Mucosa of stomach (tissue), 1 donor: ENCODE data around the gene HEATR1.
"Not testable (repeated sequence)": the region's sequence is repeated elsewhere in the genome, so short reads cannot be mapped to it uniquely, and the experiment has no call there.

Source experiments
- H3K27me3 ChIP-seq: one replicate; pipeline ENCODE4 v1.7.0; 2013; ENCODE audit warnings: mild to moderate bottlenecking, low read length; ENCODE audit not compliant: control insufficient read depth, insufficient read depth
- H3K36me3 ChIP-seq: one replicate; pipeline ENCODE4 v1.7.0; 2013; ENCODE audit warnings: low read length; ENCODE audit not compliant: control insufficient read depth, insufficient read depth
- H3K4me1 ChIP-seq: one replicate; pipeline ENCODE4 v1.7.0; 2013; ENCODE audit warnings: mild to moderate bottlenecking, low read length; ENCODE audit not compliant: control insufficient read depth, insufficient read depth
- H3K4me3 ChIP-seq: one replicate; pipeline ENCODE4 v1.7.0; 2013; ENCODE audit warnings: low read length
- H3K9ac ChIP-seq: one replicate; pipeline ENCODE4 v1.7.0; 2013; ENCODE audit warnings: mild to moderate bottlenecking, low read length, moderate library complexity
- H3K9me3 ChIP-seq: one replicate; pipeline ENCODE4 v1.7.0; 2013; ENCODE audit warnings: mild to moderate bottlenecking, low read length, moderate library complexity; ENCODE audit not compliant: control insufficient read depth
- donor health status: Pancreatic carcinoma.

HEATR1 gene

DNA sequence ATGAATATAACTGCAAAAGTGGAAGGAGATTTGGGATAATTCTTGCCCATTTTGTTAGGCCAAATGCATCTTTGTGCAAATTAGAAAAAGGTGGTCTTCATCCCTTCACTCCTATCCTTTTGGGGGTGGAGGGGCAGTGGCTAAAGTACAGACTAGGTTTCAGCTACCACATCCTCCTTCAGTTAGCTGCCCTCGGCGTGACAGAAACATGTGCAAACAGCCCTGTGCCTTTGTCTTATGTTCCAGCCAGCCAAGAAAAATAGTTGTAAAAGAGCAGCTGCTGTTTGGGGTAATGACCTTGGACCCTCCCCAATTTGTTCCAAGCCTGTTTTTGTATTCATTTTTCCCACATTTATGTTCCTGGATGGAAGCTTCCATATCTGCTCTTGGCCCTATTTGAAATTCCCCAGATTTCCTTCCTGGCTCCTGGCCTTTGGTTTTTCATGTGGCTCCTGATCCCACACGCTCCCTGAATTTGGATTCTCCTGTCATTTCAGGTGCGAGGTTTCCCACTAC lies 88.8 kb downstream of the HEATR1 start:
- no peak overlapping the region for H3K4me3 ChIP-seq
- H3K27me3 ChIP-seq, result no peaks in the 10 kb centered on the region
- peaks cover 21% of the 10 kb centered on the region for H3K4me1 ChIP-seq
- no peaks in the 10 kb centered on the region for H3K36me3 ChIP-seq
- H3K9me3 ChIP-seq, result no peaks in the 10 kb centered on the region
- no peak overlapping the region for H3K9ac ChIP-seq

DNA sequence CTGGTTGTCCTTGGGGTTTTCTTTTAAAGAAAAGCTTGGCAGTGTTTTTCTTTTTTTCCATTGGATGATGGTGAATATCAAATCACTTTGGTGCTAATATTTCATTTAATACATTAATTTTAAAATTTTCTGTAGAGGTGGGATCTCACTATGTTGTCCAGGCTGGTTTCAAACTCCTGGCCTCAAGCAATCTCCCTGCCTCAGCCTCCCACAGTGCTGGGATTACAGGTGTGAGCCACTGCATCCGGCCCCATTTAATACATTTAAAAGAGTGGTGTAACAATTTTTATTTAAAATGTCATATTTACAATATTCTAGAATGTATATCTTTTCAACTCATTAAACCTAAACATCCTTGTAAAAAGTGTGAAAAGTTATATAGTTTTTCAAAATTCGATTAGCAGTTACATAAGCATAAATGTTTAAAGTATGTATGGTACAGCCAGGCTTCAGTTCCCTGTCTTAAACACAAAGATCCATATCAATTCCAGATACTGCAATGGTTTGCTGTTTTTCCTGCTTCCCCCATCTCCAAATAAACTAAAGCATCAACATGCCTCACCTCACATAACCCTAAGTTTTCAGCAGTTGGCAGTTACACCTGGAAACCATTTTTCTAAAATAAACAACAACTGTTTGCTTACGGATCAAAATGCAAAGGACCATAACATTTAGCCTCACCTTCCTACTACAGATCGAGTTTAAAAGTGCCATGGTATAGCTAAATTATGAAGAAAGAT lies 89.4 kb downstream of the HEATR1 start:
- H3K9me3 ChIP-seq, result no peaks in the 10 kb centered on the region
- H3K4me1 ChIP-seq, result peaks cover 27% of the 10 kb centered on the region
- no peak overlapping the region for H3K9ac ChIP-seq
- H3K27me3 ChIP-seq, result no peaks in the 10 kb centered on the region
- no peaks in the 10 kb centered on the region for H3K36me3 ChIP-seq
- H3K4me3 ChIP-seq, result no peak overlapping the region

DNA sequence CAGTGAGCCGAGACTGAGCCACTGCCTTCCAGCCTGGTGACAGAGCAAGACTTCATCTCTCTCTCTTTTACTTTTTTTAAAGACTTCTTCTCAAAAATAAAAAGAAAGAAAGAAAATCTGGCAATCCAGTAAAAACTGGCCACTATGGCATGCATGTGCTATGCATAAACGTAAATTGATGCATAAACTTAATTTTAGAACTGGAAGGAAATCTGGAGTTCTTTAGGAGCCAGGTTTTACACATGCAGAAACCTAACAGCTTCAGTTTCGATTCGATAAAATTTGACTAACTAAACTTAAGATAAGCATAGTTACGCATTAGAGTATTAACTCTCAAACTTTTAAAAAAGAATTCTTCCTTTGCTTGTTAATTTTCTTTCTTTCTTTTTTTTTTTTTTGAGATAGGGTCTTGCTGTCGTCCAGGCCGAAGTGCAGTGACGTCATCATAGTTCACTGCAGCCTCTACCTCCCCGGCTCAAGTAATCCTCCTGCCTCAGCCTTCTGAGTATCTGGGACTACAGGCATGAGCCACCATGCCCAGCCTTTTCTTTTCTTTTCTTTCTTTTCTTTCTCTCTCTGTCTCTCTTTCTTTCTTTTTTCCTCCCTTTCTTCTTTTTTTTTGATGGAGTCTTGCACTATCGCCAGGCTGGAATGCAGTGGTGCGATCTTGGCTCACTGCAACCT lies 92.4 kb downstream of the HEATR1 start:
- no peak overlapping the region for H3K9ac ChIP-seq

DNA sequence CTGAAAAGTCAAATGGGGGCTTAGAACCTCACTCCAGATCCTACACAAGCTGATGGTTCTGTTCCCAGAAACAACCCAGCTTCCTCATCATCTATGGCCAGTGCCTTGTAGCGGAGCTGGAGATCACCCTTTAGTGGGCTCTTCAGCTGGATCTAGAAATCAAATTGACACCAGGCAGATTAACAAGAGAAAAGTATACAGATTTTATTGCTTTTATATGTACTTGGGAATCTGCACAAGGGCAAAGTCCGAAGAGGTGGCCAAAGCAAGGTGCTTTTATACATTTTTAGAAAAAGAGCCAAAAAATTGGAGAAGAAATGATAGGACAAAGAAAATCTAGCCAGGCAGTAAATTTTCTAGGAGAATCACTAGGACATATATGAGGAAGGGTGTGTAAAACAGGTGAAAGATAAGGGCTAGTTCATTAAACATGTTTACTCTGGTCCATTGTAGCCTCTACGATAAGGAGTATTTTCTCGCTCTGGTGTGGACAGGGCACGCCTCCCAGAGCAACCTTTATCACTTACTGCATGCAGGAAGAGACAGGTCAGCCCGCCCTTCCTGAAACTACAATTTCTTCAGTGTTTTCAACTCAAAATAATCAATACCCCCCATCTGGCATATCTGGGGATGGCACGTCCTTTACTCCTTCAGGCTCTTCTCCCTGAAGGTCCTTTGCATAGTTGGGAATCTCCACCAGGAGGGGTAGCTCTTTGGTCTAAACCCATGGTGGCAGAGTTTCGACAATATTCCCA lies 94.5 kb downstream of the HEATR1 start:
- H3K4me3 ChIP-seq, result no peak overlapping the region
- H3K4me1 ChIP-seq, result peaks cover 19% of the 10 kb centered on the region
- no peak overlapping the region for H3K9ac ChIP-seq
- H3K27me3 ChIP-seq, result no peaks in the 10 kb centered on the region
- no peaks in the 10 kb centered on the region for H3K36me3 ChIP-seq
- no peaks in the 10 kb centered on the region for H3K9me3 ChIP-seq

More for the DNA sequence above, 92.4 kb downstream of the HEATR1 start:
- Histone ChIP-seq H3K4me3 (no peak overlapping the region), H3K9me3 (no peaks in the 10 kb centered on the region), H3K36me3 (no peaks in the 10 kb centered on the region), H3K27me3 (no peaks in the 10 kb centered on the region), H3K4me1 (peaks cover 30% of the 10 kb centered on the region)

DNA sequence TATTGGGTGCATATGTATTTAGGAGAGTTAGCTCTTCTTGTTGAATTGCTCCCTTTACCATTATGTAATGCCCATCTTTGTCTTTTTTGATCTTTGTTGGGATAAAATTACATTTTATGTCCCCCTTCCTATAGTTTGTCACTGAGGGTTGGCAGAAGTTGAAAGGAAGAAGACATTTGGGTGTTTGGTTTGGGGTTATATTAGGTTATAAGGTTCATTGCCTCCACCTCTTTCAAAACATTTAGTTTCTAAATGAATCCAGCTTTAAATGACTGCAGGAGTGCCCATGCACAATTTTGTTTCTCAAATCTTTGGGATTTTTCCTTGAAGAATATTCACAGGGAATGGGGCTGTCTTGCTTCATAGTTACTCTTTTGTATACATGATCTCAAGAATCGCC lies 95.1 kb downstream of the HEATR1 start:
- no peak overlapping the region for H3K4me3 ChIP-seq
- H3K4me1 ChIP-seq, result peaks cover 19% of the 10 kb centered on the region
- no peaks in the 10 kb centered on the region for H3K9me3 ChIP-seq
- H3K27me3 ChIP-seq, result no peaks in the 10 kb centered on the region
- H3K36me3 ChIP-seq, result no peaks in the 10 kb centered on the region
- no peak overlapping the region for H3K9ac ChIP-seq

DNA sequence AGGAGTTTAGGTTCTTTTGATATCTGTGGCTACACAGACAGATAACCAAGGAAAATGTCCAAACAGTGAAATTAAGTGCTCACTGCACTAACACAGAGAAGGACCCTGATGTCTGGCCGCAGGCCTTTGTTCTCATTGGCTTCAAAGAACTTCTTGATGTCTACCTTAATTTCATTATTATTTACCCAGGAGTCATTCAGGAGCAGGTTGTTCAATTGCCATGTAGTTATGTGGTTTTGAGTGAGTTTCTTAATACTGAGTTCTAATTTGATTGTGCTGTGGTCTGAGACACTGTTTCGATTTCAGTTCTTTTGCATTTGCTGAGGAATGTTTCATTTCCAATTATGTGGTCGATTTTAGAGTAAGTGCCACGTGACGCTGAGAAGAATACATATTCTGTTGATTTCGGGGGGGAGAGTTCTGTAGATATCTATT lies 95.7 kb downstream of the HEATR1 start:
- Histone ChIP-seq H3K4me1 (peaks cover 19% of the 10 kb centered on the region), H3K4me3 (no peak overlapping the region), H3K27me3 (no peaks in the 10 kb centered on the region), H3K9me3 (no peaks in the 10 kb centered on the region), H3K9ac (no peak overlapping the region), H3K36me3 (no peaks in the 10 kb centered on the region)

DNA sequence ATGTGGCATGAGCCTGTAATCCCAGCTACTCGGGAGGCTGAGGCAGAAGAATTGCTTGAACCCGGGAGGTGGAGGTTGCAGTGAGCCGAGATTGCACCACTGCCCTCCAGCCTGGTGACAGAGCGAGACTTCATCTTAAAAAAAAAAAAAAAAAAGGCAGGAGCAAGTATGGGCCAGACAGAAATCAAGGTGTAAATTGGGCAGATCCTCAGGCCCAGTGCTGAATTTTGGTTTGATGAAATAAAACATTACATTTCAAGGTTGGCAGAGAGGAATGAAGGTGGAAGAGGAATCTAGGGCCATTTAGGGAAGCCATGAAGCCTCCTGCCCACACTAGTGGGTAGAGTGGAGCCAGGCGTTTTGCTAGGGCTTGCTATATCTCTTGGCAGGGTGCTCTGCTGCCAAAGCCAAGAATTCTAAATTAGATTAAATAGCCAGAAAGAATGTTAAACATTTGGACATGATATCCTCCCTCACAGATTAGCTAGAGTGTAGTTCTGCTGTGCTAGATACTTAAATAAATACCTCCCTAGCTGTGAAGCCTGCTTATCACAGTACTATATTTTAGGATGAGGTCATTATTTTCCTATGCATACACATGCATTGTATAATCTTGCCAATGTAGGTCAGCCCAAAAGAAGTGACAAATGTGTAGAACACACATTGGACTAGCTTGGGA lies 97.2 kb downstream of the HEATR1 start:
- Histone ChIP-seq H3K4me1 (peaks cover 23% of the 10 kb centered on the region), H3K9ac (no peak overlapping the region), H3K4me3 (no peak overlapping the region), H3K36me3 (no peaks in the 10 kb centered on the region), H3K9me3 (no peaks in the 10 kb centered on the region), H3K27me3 (no peaks in the 10 kb centered on the region)

DNA sequence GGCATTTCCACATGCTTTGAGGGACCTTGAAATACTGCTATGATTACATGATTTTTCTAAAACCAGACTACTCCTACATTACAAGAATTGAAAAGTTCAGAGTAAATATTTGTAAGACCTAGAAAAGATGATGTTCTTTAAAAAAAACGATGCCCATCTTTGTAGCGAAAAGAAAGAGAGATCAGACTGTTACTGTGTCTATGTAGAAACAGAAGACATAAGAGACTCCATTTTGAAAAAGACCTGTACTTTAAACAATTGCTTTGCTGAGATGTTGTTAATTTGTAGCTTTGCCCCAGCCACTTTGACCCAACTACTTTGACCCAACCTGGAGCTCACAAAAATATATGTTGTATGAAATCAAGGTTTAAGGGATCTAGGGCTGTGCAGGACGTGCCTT lies 100.0 kb downstream of the HEATR1 start:
- not testable (repeated sequence) for H3K9ac ChIP-seq, H3K4me3 ChIP-seq, H3K27me3 ChIP-seq, H3K9me3 ChIP-seq, H3K36me3 ChIP-seq
- peaks cover 11% of the 10 kb centered on the region for H3K4me1 ChIP-seq

DNA sequence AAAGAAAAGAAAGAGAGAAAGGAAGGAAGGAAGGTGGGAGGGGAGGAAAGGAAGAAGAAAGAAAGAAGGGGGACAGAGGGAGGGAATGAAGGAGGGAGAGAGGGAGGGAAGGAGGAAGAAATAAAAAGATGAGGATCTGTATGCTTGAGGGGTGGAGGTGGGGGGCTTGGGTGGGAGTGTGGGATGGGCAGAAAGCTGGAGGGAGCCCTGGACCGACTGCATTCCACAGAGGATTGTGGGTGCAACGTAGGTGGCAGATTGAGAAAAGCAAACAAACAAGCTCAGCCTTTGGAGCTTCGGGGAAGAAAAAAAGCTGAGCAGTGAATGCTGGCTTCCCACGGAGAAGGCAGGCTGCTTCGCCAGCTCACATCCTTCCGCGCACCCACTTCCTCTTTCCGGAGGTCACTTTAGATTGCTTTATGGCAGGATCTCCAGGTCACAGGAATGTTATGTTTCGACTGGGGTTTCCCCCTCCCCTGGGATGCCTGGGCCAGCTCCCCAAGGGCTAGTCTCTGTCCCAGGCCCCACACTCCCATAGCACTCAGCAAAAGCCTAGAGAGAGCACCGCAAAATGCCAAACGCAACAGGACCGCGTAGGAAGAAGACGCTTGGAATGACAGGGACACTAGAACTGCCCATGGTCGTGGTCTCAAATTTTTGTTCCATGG lies 101.2 kb downstream of the HEATR1 start:
- peak overlapping the region; percentile 26 for H3K9ac ChIP-seq
- no peaks in the 10 kb centered on the region for H3K27me3 ChIP-seq
- H3K4me1 ChIP-seq, result peaks cover 11% of the 10 kb centered on the region
- no peaks in the 10 kb centered on the region for H3K9me3 ChIP-seq
- no peak overlapping the region for H3K4me3 ChIP-seq
- H3K36me3 ChIP-seq, result no peaks in the 10 kb centered on the region

DNA sequence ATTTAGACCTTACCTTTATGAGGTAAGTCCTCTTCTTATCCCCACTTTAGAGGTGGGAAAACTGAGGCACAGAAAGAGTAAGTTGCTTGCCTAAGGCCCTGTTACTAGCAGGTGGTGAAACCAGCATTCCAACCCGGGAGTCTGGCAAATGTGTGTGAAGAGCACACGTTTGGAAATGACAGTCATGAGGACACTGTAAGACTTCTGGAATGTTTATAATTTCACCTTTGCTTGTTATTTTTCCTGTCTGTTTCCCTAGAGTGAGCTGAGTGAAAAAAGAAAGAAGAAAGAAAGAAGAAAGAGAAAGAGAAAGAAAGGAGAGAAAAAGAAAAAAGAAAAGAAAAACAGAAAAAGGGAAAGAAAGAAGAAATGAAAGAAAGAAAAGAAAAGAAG lies 101.7 kb downstream of the HEATR1 start:
- H3K27me3 ChIP-seq, result no peaks in the 10 kb centered on the region
- H3K36me3 ChIP-seq, result no peaks in the 10 kb centered on the region
- H3K4me3 ChIP-seq, result no peak overlapping the region
- peak overlapping the region; percentile 26 for H3K9ac ChIP-seq
- H3K4me1 ChIP-seq, result peaks cover 10% of the 10 kb centered on the region
- no peaks in the 10 kb centered on the region for H3K9me3 ChIP-seq

DNA sequence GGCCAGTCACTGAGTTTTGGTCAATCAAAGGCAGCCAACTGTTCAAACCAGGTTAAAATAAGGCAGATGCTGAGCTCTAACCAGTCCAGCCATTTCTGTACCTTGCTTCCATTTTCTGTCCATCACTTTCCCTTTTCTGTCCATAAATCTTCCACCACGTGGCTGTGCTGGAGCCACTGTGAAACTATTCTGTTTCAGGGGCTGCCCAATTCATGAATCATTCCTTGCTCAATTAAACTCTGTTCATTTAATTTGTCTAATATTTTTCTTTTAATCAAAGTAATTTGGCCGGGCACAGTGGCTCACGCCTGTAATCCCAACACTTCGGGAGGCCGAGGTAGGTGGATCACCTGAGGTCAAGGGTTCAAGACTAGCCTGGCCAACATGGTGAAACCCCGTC lies 103.2 kb downstream of the HEATR1 start:
- Histone ChIP-seq H3K9me3 (no peaks in the 10 kb centered on the region), H3K4me1 (peaks cover 4% of the 10 kb centered on the region), H3K27me3 (no peaks in the 10 kb centered on the region), H3K36me3 (no peaks in the 10 kb centered on the region), H3K4me3 (no peak overlapping the region), H3K9ac (no peak overlapping the region)
